HEK293 (cell line): ENCODE results near the gene ATP2A2.

ENCODE experiments used
- CTCF ChIA-PET: fragments of 350-600 bp; formaldehyde crosslinking; extraction: SDS; loops from one replicate; lab custom pipeline; 2021; ENCODE audit warnings: antibody characterized with exemption; lab: Yijun Ruan, JAX
- POLR2A ChIA-PET: fragments of 300-600 bp; formaldehyde crosslinking; extraction: SDS; loops from one replicate; lab custom pipeline; 2020; ENCODE audit warnings: antibody characterized with exemption, inconsistent platforms; lab: Yijun Ruan, JAX
- H3K27ac ChIP-seq: fragments of 200-500 bp; sonication (Bioruptor generic); 2 replicates; pipeline ENCODE4 v1.5.1; 2014; ENCODE audit warnings: low read depth, low read length, control low read depth, inconsistent platforms; ENCODE audit errors: extremely low read depth
- H3K36me3 ChIP-seq, 2 experiments: fragments of 200-500 bp in 1 of 2; sonication (Bioruptor generic) in 1 of 2; 1 replicate in 1 of 2; 2 replicates in 1 of 2; pipeline ENCODE4 v1.5.1; 2014 to 2017; ENCODE audit warnings: inconsistent platforms in 2 of 2, low read length in 2 of 2; ENCODE audit not compliant: control insufficient read depth in 2 of 2, insufficient read depth in 1 of 2
- H3K4me1 ChIP-seq: fragments of 200-500 bp; sonication (Bioruptor generic); 2 replicates; pipeline ENCODE4 v1.5.1; 2014; ENCODE audit warnings: mild to moderate bottlenecking, low read length, inconsistent platforms; ENCODE audit not compliant: control insufficient read depth, insufficient read depth
- H3K4me3 ChIP-seq: 2 replicates; pipeline ENCODE4 v1.5.1; 2011; ENCODE audit warnings: low read depth, mild to moderate bottlenecking, control low read depth, low read length, moderate library complexity
- H3K9me3 ChIP-seq: fragments of 200-500 bp; sonication (Bioruptor generic); 2 replicates; pipeline ENCODE4 v1.5.1; 2014; ENCODE audit warnings: low read depth, low read length, inconsistent platforms; ENCODE audit not compliant: control insufficient read depth, insufficient read depth
- GLI2 ChIP-seq: fragments of 450-650 bp; formaldehyde crosslinking; IDR thresholded peaks from 2 replicates; pipeline ENCODE4; 2017; ENCODE audit warnings: missing biosample characterization, missing genetic modification characterization, low read depth, borderline replicate concordance
- INSM2 ChIP-seq: fragments of 450-650 bp; formaldehyde crosslinking; IDR thresholded peaks from 2 replicates; pipeline ENCODE4 v1.5.1; 2016; ENCODE audit warnings: missing biosample characterization, missing genetic modification characterization
- SALL2 ChIP-seq: fragments of 450-650 bp; formaldehyde crosslinking; IDR thresholded peaks from 2 replicates; pipeline ENCODE4 v1.5.0; 2017; ENCODE audit warnings: missing biosample characterization, mild to moderate bottlenecking, missing genetic modification characterization, borderline replicate concordance
- ZBTB10 ChIP-seq: fragments of 450-650 bp; formaldehyde crosslinking; IDR thresholded peaks from 2 replicates; pipeline ENCODE4 v1.5.1; 2016; ENCODE audit warnings: missing biosample characterization, missing genetic modification characterization
- ZFP41 ChIP-seq: fragments of 450-650 bp; formaldehyde crosslinking; IDR thresholded peaks from 2 replicates; pipeline ENCODE4 v1.5.1; 2016; ENCODE audit warnings: missing biosample characterization, missing genetic modification characterization, borderline replicate concordance
- ZNF211 ChIP-seq: fragments of 450-650 bp; formaldehyde crosslinking; IDR thresholded peaks from 2 replicates; pipeline ENCODE4 v1.5.1; 2016; ENCODE audit warnings: low read depth, missing biosample characterization, missing genetic modification characterization
- ZNF214 ChIP-seq: fragments of 450-650 bp; formaldehyde crosslinking; IDR thresholded peaks from 2 replicates; pipeline ENCODE4 v1.5.1; 2017; ENCODE audit warnings: missing biosample characterization, mild to moderate bottlenecking, missing genetic modification characterization, borderline replicate concordance
- ZNF248 ChIP-seq: fragments of 450-650 bp; formaldehyde crosslinking; IDR thresholded peaks from 2 replicates; pipeline ENCODE4 v1.5.1; 2017; ENCODE audit warnings: missing biosample characterization, missing genetic modification characterization
- ZNF280C ChIP-seq: fragments of 450-650 bp; formaldehyde crosslinking; IDR thresholded peaks from 2 replicates; pipeline ENCODE4 v1.5.1; 2016; ENCODE audit warnings: missing biosample characterization, missing genetic modification characterization
- ZNF324 ChIP-seq: fragments of 450-650 bp; formaldehyde crosslinking; IDR thresholded peaks from 2 replicates; pipeline ENCODE4 v1.5.1; 2016; ENCODE audit warnings: missing biosample characterization, missing genetic modification characterization
- ZNF394 ChIP-seq: fragments of 450-650 bp; formaldehyde crosslinking; IDR thresholded peaks from 2 replicates; pipeline ENCODE4 v1.5.1; 2016; ENCODE audit warnings: missing biosample characterization, missing genetic modification characterization, mild to moderate bottlenecking, moderate library complexity, borderline replicate concordance
- ZNF501 ChIP-seq: fragments of 450-650 bp; formaldehyde crosslinking; IDR thresholded peaks from 2 replicates; pipeline ENCODE4 v1.5.1; 2016; ENCODE audit warnings: missing biosample characterization, missing genetic modification characterization
- ZNF610 ChIP-seq: fragments of 450-650 bp; formaldehyde crosslinking; IDR thresholded peaks from 2 replicates; pipeline ENCODE4 v1.5.1; 2016; ENCODE audit warnings: missing biosample characterization, missing genetic modification characterization, borderline replicate concordance
- ZNF621 ChIP-seq: fragments of 450-650 bp; formaldehyde crosslinking; IDR thresholded peaks from 2 replicates; pipeline ENCODE4 v1.5.1; 2017; ENCODE audit warnings: missing biosample characterization, missing genetic modification characterization
- ZNF658 ChIP-seq: fragments of 450-650 bp; formaldehyde crosslinking; IDR thresholded peaks from 2 replicates; pipeline ENCODE4; 2016; ENCODE audit warnings: missing biosample characterization, missing genetic modification characterization
- ZNF664 ChIP-seq: fragments of 450-650 bp; formaldehyde crosslinking; IDR thresholded peaks from 2 replicates; pipeline ENCODE4 v1.5.1; 2016; ENCODE audit warnings: missing biosample characterization, missing genetic modification characterization
- ZNF76 ChIP-seq: fragments of 450-650 bp; formaldehyde crosslinking; IDR thresholded peaks from 2 replicates; pipeline ENCODE4; 2016; ENCODE audit warnings: low read depth, missing biosample characterization, missing genetic modification characterization, borderline replicate concordance

ATP2A2 gene

GRCh38 chr12:110379631-110380030 is 98.6 kb downstream of the ATP2A2 start:
- Histone ChIP-seq H3K9me3 (no peaks in the 10 kb centered on the region), H3K36me3 (peaks cover 85 to 87% of the 10 kb centered on the region in 2 experiments), H3K4me3 (no peak overlapping the region), H3K4me1 (no peaks in the 10 kb centered on the region), H3K27ac (no peak overlapping the region)
- TF ChIP-seq ZNF394 (tag by site-specific recombination): no peak
- TF ChIP-seq SALL2 (tag by site-specific recombination): no peak
- TF ChIP-seq ZNF610 (tag by site-specific recombination): no peak
- no peak for TF ChIP-seq ZNF76 (tag by site-specific recombination)
- TF ChIP-seq ZNF280C (tag by site-specific recombination): no peak
- TF ChIP-seq ZBTB10 (tag by site-specific recombination): no peak
- no peak for TF ChIP-seq ZNF324 (tag by site-specific recombination)
- no peak for TF ChIP-seq ZNF214 (tag by site-specific recombination)
- ChIA-PET POLR2A (interaction anchor here (0.6 kb wide), 1 partner anchor 62 kb away, joined by 4 read pairs; no protein-coding TSS in a partner anchor), CTCF (interaction anchor here (0.7 kb wide), 3 partner anchors 26 to 385 kb away, joined by 3 to 4 read pairs (median 3); no protein-coding TSS in a partner anchor)

- POLR2A ChIA-PET: interaction anchor here (0.6 kb wide), 1 partner anchor 49 kb away, joined by 6 read pairs; no protein-coding TSS in a partner anchor
- no peak for TF ChIP-seq ZNF664 (tag by site-specific recombination)
- no peak for TF ChIP-seq ZFP41 (tag by site-specific recombination)
- TF ChIP-seq GLI2 (tag by site-specific recombination): no peak
- TF ChIP-seq ZNF658 (tag by site-specific recombination): no peak
- no peak for TF ChIP-seq ZNF621 (tag by site-specific recombination)
- TF ChIP-seq ZNF211: no peak
- no peak for TF ChIP-seq ZNF248
- TF ChIP-seq ZNF501 (tag by site-specific recombination): no peak
- TF ChIP-seq INSM2 (tag by site-specific recombination): no peak
- TF ChIP-seq, all 188 proteins: peak for 0
- CTCF ChIA-PET: no interaction called here
Measured at GRCh38 chr12:110382683-110383082, 101.6 kb downstream of the ATP2A2 start.

More at GRCh38 chr12:110382683-110383082, 101.6 kb downstream of the ATP2A2 start:
- H3K4me1 ChIP-seq: no peaks in the 10 kb centered on the region
- H3K27ac ChIP-seq: no peak overlapping the region
- no peaks in the 10 kb centered on the region for H3K9me3 ChIP-seq
- peaks cover 90% of the 10 kb centered on the region in 2 experiments for H3K36me3 ChIP-seq
- H3K4me3 ChIP-seq: no peak overlapping the region
